Suppressor macrophage treated with lipopolysaccharide for 4 hours (primary cell): ENCODE data around the gene DLGAP1.
A peak's percentile ranks its signal among the peaks of the same experiment; 100 is the strongest.
"Not testable (repeated sequence)": the region's sequence is repeated elsewhere in the genome, so short reads cannot be mapped to it uniquely, and the experiment has no call there.

Experiments used
- DNase-seq: peaks from one replicate; pipeline ENCODE4 v3.0.0-alpha.2; 2020

The DLGAP1 gene

DNA sequence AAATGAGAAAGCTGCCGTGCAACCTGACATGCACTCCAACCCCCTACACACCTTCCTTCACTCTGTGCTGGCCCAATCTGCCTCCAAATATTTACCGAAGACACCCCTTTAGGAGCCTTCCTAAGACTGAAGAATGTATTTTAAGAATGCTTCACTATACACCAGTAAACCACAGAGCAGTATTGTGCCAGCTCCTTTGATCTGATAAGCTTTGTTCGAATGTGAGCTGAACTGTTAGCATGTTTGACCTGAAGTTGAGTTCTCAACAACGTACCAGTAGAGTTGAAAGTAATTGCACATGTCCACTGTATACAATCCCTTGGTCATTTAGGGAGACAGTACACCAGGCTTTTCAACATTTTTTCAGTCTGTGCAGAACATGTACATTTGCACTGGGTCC lies 745.9 kb downstream of the DLGAP1 start:
- DNase-seq = no peak

GRCh38 chr18:3706279-3707097 lies 748.6 kb downstream of the DLGAP1 start:
- peak; percentile 85 for DNase-seq

- peak; percentile 52 for DNase-seq
These were observed 750.4 kb downstream of the DLGAP1 start for GRCh38 chr18:3704556-3705344.

GRCh38 chr18:3703732-3704176 lies 751.4 kb downstream of the DLGAP1 start:
- peak; percentile 66 for DNase-seq

DNA sequence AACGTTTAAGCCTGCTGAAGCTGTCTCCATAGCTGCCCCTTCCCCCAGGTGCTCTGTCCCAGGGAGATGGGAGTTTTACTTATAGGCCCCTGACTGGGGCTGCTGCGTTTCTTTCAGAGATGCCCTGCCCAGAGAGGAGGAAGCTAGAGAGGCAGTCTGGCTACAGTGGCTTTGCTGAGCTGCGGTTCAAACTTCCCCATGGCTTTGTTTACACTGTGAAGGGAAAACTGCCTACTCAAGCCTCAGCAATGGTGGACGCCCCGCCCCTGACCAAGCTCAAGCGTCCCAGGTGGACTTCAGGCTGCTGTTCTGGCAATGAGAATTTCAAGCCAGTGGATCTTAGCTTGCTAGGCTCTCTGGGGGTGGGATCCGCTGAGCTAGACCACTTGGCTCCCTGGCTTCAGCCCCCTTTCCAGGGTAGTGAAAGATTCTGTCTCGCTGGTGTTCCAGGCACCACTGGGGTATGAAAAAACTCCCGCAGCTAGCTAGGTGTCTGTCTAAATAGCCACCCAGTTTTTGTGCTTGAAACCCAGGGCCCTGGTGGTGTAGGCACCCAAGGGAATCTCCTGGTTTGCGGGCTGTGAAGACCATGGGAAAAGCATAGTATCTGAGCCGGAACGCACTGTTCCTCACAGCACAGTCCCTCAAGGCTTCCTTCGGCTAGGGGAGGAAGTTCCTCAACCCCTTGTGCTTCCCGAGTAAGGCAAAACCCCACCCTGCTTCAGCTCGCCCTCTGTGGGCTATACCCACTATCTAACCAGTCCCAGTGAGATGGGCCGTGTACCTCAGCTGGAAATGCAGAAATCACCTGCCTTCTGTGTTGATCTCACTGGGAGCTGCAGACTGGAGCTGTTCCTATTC lies 755.2 kb downstream of the DLGAP1 start:
- peak; percentile 41 for DNase-seq

DNA sequence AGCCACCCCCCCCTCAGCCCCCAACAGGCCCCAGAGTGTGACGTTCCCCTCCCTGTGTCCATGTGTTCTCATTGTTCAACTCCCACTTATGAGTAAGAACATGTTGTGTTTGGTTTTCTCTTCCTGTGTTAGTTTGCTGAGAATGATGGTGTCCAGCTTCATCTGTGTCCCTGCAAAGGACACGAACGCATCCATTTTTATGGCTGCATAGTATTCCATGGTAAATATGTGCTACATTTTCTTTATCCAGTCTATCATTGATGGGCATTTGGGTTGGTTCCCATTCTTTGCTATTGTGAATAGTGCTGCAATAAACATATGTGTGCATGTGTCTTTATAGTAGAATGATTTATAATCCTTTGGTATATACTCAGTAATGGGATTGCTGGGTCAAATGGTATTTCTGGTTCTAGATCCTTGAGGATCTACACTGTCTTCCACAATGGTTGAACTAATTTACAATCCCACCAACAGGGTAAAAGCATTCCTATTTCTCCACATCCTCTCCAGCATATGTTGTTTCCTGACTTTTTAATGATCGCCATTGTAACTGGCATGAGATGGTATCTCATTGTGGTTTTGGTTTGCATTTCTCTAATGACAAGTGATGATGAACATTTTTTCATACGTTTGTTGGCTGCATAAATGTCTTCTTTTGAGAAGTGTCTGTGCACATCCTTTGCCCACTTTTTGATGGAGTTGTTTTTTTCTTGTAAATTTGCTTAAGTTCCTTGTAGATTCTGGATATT lies 760.9 kb downstream of the DLGAP1 start:
- DNase-seq = not testable (repeated sequence)

- DNase-seq = no peak
These were observed 761.7 kb downstream of the DLGAP1 start for GRCh38 chr18:3693410-3693809.

- DNase-seq = no peak
These were observed 762.4 kb downstream of the DLGAP1 start for GRCh38 chr18:3692691-3693090.

GRCh38 chr18:3692113-3692621 lies 762.9 kb downstream of the DLGAP1 start:
- no peak for DNase-seq

GRCh38 chr18:3691705-3692104 lies 763.4 kb downstream of the DLGAP1 start:
- DNase-seq = no peak

DNA sequence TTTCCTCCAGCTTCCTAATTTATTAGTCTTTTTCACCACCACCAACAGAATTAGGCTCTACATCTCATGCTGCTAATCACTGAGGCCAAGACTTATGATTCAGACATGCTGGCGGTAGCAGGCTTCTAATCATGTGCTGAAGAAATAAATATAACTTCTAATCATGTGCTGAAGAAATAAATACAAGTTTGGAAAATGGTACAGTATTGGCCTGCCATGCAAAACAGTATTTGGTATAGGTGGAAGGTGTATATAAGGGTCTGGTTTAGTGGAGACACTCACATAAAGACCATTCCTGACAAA lies 764.4 kb downstream of the DLGAP1 start:
- DNase-seq = no peak

DNA sequence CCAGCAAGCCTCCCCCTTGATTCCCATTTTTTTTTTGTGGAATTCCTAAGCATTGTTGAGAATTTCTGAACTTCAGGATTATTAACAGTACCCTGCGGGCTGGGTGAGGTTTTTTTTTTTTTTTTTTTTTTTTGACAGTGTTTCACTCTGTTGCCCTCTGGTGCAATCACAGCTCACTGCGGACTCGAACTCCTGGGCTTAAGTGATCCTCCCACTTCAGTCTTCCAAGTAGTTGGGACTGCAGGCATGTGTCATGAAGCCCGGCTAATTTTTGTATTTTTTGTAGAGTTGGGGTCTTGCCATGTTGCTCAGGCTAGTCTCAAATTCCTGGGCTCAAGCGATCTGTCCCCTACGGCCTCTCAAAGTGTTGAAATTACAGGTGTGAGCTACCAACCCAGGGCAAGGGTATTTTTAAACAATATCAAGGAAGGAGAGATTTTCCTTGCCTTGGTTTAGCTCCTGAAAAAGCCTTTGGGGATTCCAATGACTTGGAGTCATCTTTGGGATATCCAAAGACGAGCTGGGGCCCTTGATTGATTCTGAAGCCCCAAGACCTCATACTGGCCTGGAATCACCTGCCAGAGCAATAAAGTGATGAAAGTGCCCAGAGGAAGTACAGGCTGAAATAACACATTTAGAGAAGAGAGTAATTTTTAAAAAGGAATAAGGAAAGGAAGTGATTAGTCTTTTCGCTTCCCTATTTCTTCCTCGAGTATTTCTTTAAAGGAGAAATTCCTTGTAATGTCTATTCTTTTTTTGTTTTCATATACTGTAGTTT lies 764.9 kb downstream of the DLGAP1 start:
- peak; percentile 41 for DNase-seq

DNA sequence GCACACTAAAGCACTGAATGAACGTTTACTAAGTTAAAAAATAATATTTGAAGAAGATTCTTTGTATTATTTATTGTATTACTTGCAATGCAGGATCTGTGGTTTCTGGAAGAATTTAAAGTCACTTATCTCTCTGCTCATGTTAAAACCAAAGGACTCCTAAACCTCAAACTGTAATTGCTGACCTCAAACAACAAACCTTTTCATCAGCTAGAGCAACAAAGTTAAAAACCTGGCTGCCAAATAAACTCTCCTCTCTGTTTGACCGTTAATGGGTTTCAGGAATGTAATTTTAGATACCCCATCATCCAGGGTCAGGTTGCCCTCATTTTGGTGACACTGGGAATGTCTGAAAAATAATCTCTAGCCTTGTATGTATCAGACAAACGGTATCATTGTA lies 766.0 kb downstream of the DLGAP1 start:
- no peak for DNase-seq

- no peak for DNase-seq
These were observed 766.4 kb downstream of the DLGAP1 start for GRCh38 chr18:3688690-3689089.

DNA sequence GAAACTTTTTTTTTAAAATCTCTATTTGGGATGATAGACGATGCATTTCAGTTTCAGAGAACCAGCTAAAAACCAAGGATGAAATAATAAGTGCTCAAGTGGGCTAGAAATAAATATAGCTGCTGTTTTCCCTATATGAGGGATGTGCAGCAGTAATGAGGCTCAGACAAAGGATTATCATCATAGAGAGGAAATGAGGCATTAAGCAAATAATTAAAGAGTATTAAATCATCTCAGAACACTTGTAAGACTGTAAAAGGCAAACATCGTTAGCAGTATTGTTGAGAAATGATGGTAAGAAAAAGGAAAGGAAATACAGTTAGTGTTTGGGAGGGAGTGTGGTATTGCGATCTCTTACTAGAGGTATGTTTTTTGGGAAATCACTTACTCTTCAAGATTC lies 771.6 kb downstream of the DLGAP1 start:
- no peak for DNase-seq

DNA sequence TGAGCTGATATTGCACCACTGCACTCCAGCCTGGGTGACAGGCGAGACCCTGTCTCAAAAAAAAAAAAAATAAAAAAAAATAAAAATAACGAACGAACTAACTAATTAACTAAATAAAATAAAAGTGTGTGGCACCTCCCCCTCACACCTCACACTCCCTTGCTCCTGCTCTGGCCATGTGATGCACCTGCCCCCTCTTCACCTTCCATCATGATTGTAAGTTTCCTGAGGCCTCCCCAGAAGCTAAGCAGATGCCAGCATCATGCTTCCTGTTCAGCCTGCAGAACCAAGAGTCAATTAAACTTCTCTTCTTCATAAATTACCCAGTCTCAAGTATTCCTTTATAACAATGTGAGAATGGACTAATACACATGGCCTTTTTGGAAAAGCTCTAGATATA lies 773.0 kb downstream of the DLGAP1 start:
- DNase-seq = no peak

GRCh38 chr18:3679241-3679640 lies 775.9 kb downstream of the DLGAP1 start:
- DNase-seq = peak; percentile 78

DNA sequence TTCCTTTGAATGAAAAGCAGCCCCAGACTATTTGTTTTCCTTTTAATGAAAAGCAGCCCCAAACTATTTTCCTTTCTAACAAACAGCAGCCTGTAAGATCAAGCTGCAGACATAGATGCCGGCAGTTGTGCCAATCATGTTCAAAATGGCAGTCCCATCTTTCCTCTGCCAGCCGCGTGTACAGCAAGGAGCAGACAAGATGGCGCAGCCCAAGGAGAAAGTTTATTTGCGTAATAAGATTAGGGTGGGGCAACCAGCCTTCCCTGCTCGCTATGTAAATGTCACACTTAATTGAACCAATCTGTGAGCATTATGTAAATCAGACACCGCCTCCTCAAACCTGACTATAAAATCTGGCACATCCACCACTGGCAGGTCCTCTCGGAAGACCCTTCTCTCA lies 779.1 kb downstream of the DLGAP1 start:
- DNase-seq = no peak

DNA sequence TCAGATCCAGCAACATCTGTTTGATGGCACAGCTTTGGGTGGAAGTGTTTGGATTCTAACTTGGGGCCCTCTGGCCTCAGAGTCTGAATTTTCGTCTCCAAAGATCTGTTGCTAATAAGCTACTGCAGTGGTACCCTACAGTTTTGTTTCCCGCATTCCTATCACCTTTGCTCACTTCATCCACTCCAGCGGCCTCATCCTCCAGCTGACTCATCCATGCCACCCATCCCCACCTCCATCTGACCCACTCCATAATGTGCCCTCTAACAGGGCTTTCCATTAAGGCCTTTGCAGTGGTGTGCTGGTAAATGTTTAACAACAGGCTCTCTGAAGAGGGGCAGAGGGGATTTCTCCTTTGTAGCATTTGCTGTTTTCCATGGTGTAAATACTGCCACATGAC lies 779.7 kb downstream of the DLGAP1 start:
- DNase-seq = no peak

DNA sequence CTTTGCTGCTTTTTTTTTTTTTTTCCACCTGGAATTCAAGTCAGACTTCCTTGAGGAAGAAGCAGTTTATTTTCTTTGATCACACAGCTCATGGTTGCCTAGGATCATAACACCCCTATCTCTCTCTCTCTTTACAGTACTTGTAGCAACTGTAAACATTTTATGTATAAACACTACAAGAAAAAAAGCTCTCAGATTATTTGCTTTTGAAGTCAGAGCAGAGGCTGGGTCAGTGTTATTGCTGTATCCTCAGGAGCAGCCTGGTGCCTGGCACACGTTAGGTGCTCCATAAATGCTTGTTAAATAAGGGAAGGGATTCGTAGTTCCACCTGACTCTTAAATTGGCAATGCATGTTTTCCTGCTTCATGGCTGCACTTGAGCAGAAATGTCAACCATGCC lies 783.9 kb downstream of the DLGAP1 start:
- DNase-seq = no peak

DNA sequence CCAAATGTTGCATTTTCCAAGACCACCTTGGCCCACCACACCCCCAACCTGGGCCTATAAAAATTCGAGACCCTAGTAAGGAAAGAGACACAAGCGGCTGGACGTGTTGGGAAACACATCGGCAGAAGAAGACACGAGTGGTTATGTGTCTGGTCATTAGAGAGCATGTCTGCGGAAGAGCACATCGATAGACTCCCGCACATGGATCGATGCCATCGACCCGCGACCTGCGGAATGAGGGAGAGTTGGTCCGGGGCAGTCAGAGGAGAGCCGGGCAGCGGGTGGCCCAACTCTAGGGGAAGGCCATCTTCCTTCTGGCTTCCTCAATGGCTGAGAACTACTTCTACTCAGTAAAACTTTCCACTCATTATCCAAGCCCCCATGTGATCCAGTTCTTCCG lies 785.7 kb downstream of the DLGAP1 start:
- DNase-seq = no peak
